Karpas-422 (cell line): ENCODE data around the gene FTCDNL1. TPM values are rescaled to one million over a fixed set of nuclear protein-coding genes. Genes with fewer than 3 reads are reported as not detected.

Experiments
- DNase-seq: peaks from one replicate; pipeline ENCODE4 v3.0.0-alpha.2; 2015
- H2AFZ ChIP-seq: fragments of 200-600 bp; sonication (generic); 2 replicates; pipeline ENCODE4 v1.6.1; 2014; ENCODE audit warnings: antibody characterized with exemption, low read length, mixed read lengths
- H3K27ac ChIP-seq: fragments of 200-600 bp; sonication (generic); 2 replicates; pipeline ENCODE4 v1.5.1; 2014; ENCODE audit warnings: mild to moderate bottlenecking, low read length, moderate library complexity
- H3K27me3 ChIP-seq: fragments of 200-600 bp; sonication (generic); 2 replicates; pipeline ENCODE4 v1.6.1; 2014; ENCODE audit warnings: low read length, mixed read lengths
- H3K36me3 ChIP-seq: fragments of 200-600 bp; sonication (generic); 2 replicates; pipeline ENCODE4 v1.6.1; 2014; ENCODE audit warnings: low read length, mixed read lengths; ENCODE audit not compliant: insufficient read depth
- H3K4me1 ChIP-seq: fragments of 200-600 bp; sonication (generic); 2 replicates; pipeline ENCODE4 v1.6.1; 2014; ENCODE audit warnings: mild to moderate bottlenecking, low read length, mixed read lengths
- H3K4me2 ChIP-seq: fragments of 200-600 bp; sonication (generic); 2 replicates; pipeline ENCODE4 v1.6.1; 2014; ENCODE audit warnings: low read length, low read depth, mild to moderate bottlenecking; ENCODE audit not compliant: poor library complexity, severe bottlenecking
- H3K4me3 ChIP-seq: fragments of 200-600 bp; sonication (generic); 2 replicates; pipeline ENCODE4 v1.5.1; 2014; ENCODE audit warnings: mild to moderate bottlenecking, antibody characterized with exemption, low read length, mixed read lengths
- H3K79me2 ChIP-seq: fragments of 200-600 bp; sonication (generic); 2 replicates; pipeline ENCODE4 v1.6.1; 2014; ENCODE audit warnings: mild to moderate bottlenecking, low read length, mixed read lengths
- H3K9ac ChIP-seq: fragments of 200-600 bp; sonication (generic); 2 replicates; pipeline ENCODE4 v1.6.0; 2014; ENCODE audit warnings: low read length
- H3K9me2 ChIP-seq: fragments of 200-600 bp; sonication (generic), shearing (Covaris generic); replicated peaks from 2 replicates; pipeline ENCODE4 v1.6.0; 2014; ENCODE audit warnings: mild to moderate bottlenecking, low read length, moderate library complexity; ENCODE audit not compliant: insufficient read depth
- H3K9me3 ChIP-seq: fragments of 300-700, 200-600 bp; sonication (generic); 2 replicates; pipeline ENCODE4 v1.6.1; 2014; ENCODE audit warnings: low read length, mixed read lengths
- H4K20me1 ChIP-seq: fragments of 200-600 bp; sonication (generic); 2 replicates; pipeline ENCODE4 v1.6.1; 2014; ENCODE audit warnings: mild to moderate bottlenecking, antibody characterized with exemption, low read length, low read depth; ENCODE audit not compliant: insufficient read depth
- total RNA-seq: library from RNA; depleted of rRNA; stranded (reverse); fragments of >200 nt; shearing (Covaris generic); gene quantifications from 2 replicates; pipeline ENCODE4 v1.2.3, GENCODE V29; 2014; ENCODE audit warnings: low replicate concordance; rRNA removed

FTCDNL1 gene
- 0.94 and 1.9 TPM in 2 replicates for total RNA-seq

DNA sequence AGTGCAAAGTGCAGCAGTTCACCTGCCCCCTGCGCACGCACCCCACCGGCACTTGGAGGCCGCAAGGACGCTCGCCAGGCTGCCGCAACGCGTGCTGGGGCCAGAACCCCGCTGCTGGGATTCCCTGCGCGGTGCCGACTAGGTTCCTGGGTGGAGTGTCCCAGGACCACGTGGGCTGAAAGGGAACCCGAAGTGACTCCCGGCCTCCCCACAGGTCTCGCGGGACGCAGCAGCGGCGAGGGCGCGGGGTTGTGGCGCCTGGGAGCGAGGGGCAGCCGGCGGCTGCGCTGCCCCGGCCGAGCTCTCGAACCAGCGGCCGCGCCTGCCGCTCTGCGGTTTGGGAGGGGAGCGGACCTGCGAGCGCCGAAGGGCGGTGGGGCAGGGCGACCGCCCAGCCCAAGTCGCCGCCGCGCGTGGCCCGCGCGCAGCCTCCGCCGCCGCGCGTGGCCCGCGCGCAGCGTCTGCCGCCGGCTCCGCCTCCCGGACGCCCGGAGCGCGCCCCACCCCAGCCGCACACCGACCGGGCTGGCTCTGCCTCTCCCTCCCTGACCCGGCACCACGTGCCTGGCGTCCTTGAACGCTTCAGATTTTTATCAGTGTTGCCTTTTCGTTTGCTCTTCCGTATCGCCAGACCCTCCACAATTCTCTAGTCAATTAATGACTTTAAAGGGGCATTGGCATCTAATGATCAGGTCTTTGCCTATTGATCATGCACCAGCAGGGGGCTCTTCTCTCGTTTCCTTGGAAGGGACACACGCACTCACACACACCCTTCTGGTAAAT is at the start of gene FTCDNL1:
TSS of gene FTCDNL1 (minus strand) at position 475 of the 783 bp plus-strand sequence. CDS start 2,230 bp downstream, outside the sequence.
- H2AFZ ChIP-seq = peak within 1 kb of the TSS; percentile 99
- no peaks in the 10 kb centered on the region for H3K9me2 ChIP-seq
- H3K4me1 ChIP-seq = peaks cover 18% of the 10 kb centered on the region
- no peaks in the 10 kb centered on the region for H3K27me3 ChIP-seq
- peak within 1 kb of the TSS; percentile 86 for H3K4me2 ChIP-seq
- no peaks in the 10 kb centered on the region for H3K36me3 ChIP-seq
- peak within 1 kb of the TSS; percentile 75 for H3K9ac ChIP-seq
- peak; percentile 88 for DNase-seq
- H3K9me3 ChIP-seq = no peaks in the 10 kb centered on the region
- H3K79me2 ChIP-seq = no peaks in the 10 kb centered on the region
- H3K27ac ChIP-seq = no peak within 1 kb of the TSS
- no peaks in the 10 kb centered on the region for H4K20me1 ChIP-seq
- H3K4me3 ChIP-seq = peak within 1 kb of the TSS; percentile 69

DNA sequence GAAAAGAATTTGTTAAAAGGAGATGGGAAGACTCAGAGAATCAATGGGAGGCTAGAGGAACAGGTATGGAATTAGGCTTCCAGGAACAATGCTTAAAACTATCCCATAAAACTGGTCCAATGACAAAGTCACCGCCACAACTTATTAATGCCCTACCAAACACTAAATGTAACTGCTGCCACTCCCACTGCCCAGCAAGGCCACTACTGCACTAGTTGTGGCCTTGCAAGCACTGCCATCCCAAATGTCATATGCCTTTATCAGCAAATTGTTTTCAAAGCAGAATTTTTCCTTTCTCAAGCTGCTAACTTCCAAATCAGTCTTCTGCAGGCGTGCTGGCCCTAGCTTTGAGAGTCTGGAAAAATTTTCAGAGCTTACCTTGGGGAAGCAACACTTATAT is 45.6 kb upstream of the FTCDNL1 start:
- Histone ChIP-seq H3K27me3 (no peaks in the 10 kb centered on the region), H3K4me3 (no peak overlapping the region), H3K36me3 (no peaks in the 10 kb centered on the region; the same call in 1 of the 2 replicates), H3K9me2 (no peaks in the 10 kb centered on the region), H3K27ac (no peak overlapping the region), H3K4me1 (no peaks in the 10 kb centered on the region), H4K20me1 (no peaks in the 10 kb centered on the region), H3K79me2 (peaks cover 21% of the 10 kb centered on the region), H3K4me2 (no peak overlapping the region), H3K9me3 (no peaks in the 10 kb centered on the region), H3K9ac (no peak overlapping the region), H2AFZ (no peak overlapping the region)
- no peak for DNase-seq

DNA sequence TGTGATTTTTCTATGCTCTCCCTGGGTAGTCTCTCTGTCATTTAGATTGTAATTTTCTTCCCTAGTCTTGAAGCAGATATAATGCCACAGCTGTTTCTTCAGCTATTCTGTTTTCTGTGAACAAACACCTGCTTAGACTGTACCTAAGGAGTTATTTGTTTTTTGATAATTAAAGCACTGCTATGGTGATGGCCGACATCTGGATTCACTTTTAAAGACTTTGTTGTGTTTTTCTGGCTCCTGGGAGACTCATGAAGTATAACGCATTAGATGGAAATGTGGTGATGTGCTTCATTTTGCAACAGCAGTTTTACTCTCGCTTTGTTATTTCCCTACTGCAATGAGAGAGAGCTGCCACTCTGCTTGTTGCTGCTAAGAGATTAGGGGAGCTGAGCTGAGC is 44.4 kb upstream of the FTCDNL1 start:
- no peaks in the 10 kb centered on the region for H3K4me1 ChIP-seq
- no peak overlapping the region for H3K27ac ChIP-seq
- H3K27me3 ChIP-seq = no peaks in the 10 kb centered on the region
- H3K4me3 ChIP-seq = no peak overlapping the region
- DNase-seq = no peak
- no peak overlapping the region for H2AFZ ChIP-seq
- H4K20me1 ChIP-seq = no peaks in the 10 kb centered on the region
- H3K79me2 ChIP-seq = peaks cover 21% of the 10 kb centered on the region
- no peaks in the 10 kb centered on the region for H3K9me2 ChIP-seq
- H3K9me3 ChIP-seq = no peaks in the 10 kb centered on the region
- no peak overlapping the region for H3K4me2 ChIP-seq
- H3K36me3 ChIP-seq = no peaks in the 10 kb centered on the region; the same call in 1 of the 2 replicates
- H3K9ac ChIP-seq = no peak overlapping the region

DNA sequence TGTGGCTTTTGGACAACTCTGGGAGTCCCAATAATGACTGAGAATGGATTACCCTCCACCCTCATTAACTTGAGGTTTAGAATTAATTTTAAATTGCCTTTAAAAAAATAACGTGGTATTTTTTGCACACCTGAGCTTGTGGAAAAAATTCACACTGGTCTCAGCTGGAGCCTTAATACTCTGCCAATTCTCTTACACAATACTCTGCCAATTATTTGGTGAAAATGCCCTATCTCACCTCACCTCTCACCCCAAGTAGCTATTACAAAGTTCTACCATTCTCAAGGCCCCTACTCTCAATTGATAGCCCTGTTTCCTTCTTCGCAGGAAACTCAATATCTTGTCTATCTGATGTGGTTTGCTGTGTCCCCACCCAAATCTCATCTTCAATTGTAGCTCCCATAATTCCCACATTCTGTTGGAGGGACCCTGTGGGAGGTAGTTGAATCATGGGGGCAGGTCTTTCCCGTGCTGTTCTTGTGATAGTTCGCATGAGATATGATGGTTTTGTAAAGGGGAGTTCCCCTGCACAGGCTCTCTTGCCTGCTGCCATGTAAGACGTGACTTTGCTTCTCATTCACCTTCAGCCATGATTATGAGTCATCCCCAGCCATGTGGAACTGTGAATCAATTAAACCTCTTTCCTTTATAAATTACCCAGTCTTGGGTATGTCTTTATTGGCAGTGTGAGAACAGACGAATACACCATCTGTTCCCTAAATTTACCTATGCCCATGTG is 32.7 kb upstream of the FTCDNL1 start:
- Histone ChIP-seq H4K20me1 (no peaks in the 10 kb centered on the region), H3K4me2 (no peak overlapping the region), H2AFZ (no peak overlapping the region), H3K9ac (no peak overlapping the region), H3K4me1 (no peaks in the 10 kb centered on the region), H3K9me2 (no peaks in the 10 kb centered on the region), H3K79me2 (peaks cover 3% of the 10 kb centered on the region; the same call in 1 of the 2 replicates), H3K4me3 (no peak overlapping the region), H3K36me3 (peaks cover 18% of the 10 kb centered on the region), H3K27me3 (no peaks in the 10 kb centered on the region), H3K9me3 (peaks cover 6% of the 10 kb centered on the region), H3K27ac (no peak overlapping the region)
- DNase-seq = no peak

DNA sequence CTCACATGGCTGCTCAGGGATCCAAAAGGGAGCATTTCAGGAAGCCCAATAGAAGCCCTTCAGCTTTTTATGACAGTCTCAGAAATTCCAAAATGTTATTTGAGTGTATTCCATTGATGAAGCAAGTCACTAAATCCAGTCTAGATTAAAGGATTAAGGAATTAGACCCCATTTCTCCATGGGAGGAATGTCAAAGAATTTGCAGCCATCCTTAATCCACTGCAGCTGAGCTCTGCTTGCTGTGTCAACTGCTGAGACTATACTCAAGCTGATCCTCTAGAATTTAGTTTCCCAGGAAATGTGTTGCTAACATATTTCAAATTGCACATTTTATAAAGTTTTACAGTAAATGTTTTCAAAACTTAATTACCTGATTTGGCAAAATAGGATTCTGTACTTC is 31.7 kb upstream of the FTCDNL1 start:
- peaks cover 3% of the 10 kb centered on the region; the same call in 1 of the 2 replicates for H3K79me2 ChIP-seq
- peaks cover 6% of the 10 kb centered on the region for H3K9me3 ChIP-seq
- no peaks in the 10 kb centered on the region for H3K9me2 ChIP-seq
- peaks cover 18% of the 10 kb centered on the region for H3K36me3 ChIP-seq
- no peak for DNase-seq
- no peak overlapping the region for H2AFZ ChIP-seq
- H3K4me3 ChIP-seq = no peak overlapping the region
- H3K27ac ChIP-seq = no peak overlapping the region
- H3K4me2 ChIP-seq = no peak overlapping the region
- H3K27me3 ChIP-seq = no peaks in the 10 kb centered on the region
- no peaks in the 10 kb centered on the region for H4K20me1 ChIP-seq
- no peak overlapping the region for H3K9ac ChIP-seq
- no peaks in the 10 kb centered on the region for H3K4me1 ChIP-seq

DNA sequence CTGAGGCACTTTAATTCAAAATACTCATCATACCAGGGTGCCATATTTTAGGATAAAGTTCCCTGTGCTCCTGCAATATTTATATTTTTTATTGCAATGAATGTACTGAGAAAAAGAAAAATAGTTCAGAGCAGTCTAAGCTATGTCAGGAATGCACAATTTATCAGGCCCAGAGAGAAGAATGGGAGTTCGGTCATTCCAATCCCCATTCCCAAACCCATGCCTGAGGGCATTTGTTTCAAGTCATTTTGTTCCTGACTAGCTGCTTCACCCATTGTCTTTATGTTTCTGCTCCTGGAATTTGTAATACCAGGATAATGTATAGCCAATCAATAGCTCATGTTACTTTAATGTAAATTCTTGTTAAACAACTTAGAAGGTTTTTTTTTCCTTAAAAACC is 24.4 kb upstream of the FTCDNL1 start:
- H3K27me3 ChIP-seq = no peaks in the 10 kb centered on the region
- H3K79me2 ChIP-seq = no peaks in the 10 kb centered on the region
- no peak overlapping the region for H3K9ac ChIP-seq
- H2AFZ ChIP-seq = no peak overlapping the region
- no peaks in the 10 kb centered on the region for H3K4me1 ChIP-seq
- no peak overlapping the region for H3K4me3 ChIP-seq
- no peaks in the 10 kb centered on the region for H3K9me2 ChIP-seq
- peaks cover 13% of the 10 kb centered on the region for H3K9me3 ChIP-seq
- no peak overlapping the region for H3K4me2 ChIP-seq
- no peak for DNase-seq
- H4K20me1 ChIP-seq = no peaks in the 10 kb centered on the region
- no peak overlapping the region for H3K27ac ChIP-seq
- H3K36me3 ChIP-seq = no peaks in the 10 kb centered on the region

DNA sequence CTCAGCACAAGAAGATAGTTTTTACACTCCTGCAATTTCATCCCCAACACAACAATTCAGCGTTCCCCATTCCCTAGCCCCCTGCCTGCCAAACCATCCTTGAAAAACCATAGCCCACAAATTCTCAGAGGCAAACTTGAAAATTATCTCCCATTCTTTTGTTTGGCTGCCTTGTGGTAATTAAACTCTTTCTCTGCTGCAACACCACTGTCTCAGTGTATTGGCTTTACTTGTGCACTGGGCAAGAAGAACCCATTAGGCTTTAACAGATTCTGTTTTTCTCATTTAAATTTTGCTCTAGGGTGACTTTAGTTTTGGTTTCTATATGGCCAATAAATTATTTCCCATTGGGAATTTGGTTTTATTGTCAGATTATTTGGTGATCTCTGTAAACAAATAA is 23.2 kb upstream of the FTCDNL1 start:
- Histone ChIP-seq H3K4me1 (no peaks in the 10 kb centered on the region), H2AFZ (no peak overlapping the region), H3K79me2 (no peaks in the 10 kb centered on the region), H3K4me2 (no peak overlapping the region), H3K9me2 (no peaks in the 10 kb centered on the region), H3K9me3 (peaks cover 13% of the 10 kb centered on the region), H3K9ac (no peak overlapping the region), H3K4me3 (no peak overlapping the region), H4K20me1 (no peaks in the 10 kb centered on the region), H3K36me3 (no peaks in the 10 kb centered on the region), H3K27ac (no peak overlapping the region), H3K27me3 (no peaks in the 10 kb centered on the region)
- DNase-seq = no peak

DNA sequence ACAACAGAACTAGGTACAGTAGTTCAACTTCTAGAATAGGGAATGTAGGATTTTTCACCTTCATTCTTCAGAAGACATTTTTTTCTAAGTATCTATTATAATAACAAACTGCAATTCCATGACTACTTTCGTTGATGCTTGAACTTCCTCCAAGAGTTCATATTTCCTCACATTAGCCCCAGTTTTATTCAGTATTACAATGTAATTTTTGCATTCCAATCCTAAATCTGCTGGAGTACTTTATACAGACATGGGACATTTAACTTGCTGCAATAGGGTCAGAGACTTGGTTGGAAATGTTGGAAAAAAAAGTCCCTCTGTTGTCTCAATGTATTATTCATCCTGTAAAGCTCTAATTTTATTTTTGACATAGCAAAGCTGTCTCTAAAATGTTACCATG is 19.6 kb upstream of the FTCDNL1 start:
- H4K20me1 ChIP-seq = no peaks in the 10 kb centered on the region
- H3K9me2 ChIP-seq = no peaks in the 10 kb centered on the region
- H3K9ac ChIP-seq = no peak overlapping the region
- H3K27ac ChIP-seq = no peak overlapping the region
- H3K27me3 ChIP-seq = no peaks in the 10 kb centered on the region
- H3K9me3 ChIP-seq = peaks cover 13% of the 10 kb centered on the region
- no peak overlapping the region for H3K4me2 ChIP-seq
- no peak for DNase-seq
- no peaks in the 10 kb centered on the region for H3K4me1 ChIP-seq
- H3K4me3 ChIP-seq = no peak overlapping the region
- H2AFZ ChIP-seq = no peak overlapping the region
- H3K79me2 ChIP-seq = no peaks in the 10 kb centered on the region
- no peaks in the 10 kb centered on the region for H3K36me3 ChIP-seq
